ENCODE data around the gene TMEM207. TPM values are rescaled to one million over a fixed set of nuclear protein-coding genes. Genes with fewer than 3 reads are reported as not detected.

TMEM207 gene
- total and polyA plus RNA-seq, 2 of the 13 experiments (the other 11 are each of a cell fraction or from before 2014, with no cell fraction given): not detected

DNA sequence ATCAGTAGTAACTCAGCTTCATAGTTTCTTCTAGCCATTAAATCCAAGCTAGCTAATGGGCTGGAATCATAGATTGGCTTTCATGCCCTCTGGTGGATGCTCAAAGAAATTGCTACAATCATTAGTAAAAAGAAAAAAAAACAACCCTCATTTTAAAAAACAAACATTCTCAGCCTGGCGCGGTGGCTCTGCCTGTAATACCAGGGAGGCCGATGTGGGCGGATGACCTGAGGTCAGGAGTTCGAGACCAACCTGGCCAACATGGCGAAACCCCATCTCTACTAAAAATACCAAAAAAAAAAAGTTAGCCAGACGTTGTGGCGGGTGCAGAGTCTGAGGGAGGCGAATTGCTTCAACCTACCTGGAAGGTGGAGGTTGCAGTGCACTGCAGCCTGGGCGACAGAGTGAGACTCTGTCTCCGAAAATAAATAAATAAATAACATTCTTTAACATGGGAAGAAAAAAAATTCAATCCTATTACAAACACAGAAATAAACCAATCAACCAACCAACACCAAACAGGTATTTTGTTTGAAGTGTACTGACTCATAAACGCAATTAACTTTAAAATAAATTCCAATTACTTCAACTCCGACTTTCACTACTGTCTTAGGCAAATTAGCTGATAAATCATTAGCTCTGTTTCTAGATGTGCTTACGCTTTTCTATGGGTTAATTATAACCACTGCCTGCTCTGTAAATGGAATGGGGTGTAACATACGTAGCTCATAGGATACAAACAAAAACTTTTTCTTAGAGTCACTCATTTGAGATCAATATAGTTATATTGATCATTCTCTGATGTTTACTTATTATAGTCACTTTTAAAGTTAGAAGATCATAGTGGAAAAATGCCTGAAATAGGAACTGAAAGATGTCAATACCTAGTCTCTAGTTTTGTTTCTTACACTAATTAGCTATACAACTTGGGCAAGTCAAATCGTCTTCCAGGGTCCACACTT is 24.9 kb downstream of the TMEM207 start (continued):
- TF ChIP-seq, protein P1, sequence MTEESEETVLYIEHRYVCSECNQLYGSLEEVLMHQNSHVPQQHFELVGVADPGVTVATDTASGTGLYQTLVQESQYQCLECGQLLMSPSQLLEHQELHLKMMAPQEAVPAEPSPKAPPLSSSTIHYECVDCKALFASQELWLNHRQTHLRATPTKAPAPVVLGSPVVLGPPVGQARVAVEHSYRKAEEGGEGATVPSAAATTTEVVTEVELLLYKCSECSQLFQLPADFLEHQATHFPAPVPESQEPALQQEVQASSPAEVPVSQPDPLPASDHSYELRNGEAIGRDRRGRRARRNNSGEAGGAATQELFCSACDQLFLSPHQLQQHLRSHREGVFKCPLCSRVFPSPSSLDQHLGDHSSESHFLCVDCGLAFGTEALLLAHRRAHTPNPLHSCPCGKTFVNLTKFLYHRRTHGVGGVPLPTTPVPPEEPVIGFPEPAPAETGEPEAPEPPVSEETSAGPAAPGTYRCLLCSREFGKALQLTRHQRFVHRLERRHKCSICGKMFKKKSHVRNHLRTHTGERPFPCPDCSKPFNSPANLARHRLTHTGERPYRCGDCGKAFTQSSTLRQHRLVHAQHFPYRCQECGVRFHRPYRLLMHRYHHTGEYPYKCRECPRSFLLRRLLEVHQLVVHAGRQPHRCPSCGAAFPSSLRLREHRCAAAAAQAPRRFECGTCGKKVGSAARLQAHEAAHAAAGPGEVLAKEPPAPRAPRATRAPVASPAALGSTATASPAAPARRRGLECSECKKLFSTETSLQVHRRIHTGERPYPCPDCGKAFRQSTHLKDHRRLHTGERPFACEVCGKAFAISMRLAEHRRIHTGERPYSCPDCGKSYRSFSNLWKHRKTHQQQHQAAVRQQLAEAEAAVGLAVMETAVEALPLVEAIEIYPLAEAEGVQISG (CRISPR knock-in tag; IDR thresholded peaks at IDR 0.05): peak; percentile 28; the same call in 1 of the 2 replicates
- TF ChIP-seq, protein P2, sequence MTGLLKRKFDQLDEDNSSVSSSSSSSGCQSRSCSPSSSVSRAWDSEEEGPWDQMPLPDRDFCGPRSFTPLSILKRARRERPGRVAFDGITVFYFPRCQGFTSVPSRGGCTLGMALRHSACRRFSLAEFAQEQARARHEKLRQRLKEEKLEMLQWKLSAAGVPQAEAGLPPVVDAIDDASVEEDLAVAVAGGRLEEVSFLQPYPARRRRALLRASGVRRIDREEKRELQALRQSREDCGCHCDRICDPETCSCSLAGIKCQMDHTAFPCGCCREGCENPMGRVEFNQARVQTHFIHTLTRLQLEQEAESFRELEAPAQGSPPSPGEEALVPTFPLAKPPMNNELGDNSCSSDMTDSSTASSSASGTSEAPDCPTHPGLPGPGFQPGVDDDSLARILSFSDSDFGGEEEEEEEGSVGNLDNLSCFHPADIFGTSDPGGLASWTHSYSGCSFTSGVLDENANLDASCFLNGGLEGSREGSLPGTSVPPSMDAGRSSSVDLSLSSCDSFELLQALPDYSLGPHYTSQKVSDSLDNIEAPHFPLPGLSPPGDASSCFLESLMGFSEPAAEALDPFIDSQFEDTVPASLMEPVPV (CRISPR knock-in tag; IDR thresholded peaks at IDR 0.05): no peak
- no peak for TF ChIP-seq MTA1 (CRISPR knock-in tag; IDR thresholded peaks at IDR 0.05; ENCODE audit: borderline replicate concordance)
- peak; percentile 49; the same call in 1 of the 2 replicates for TF ChIP-seq RXRA (CRISPR knock-in tag; IDR thresholded peaks at IDR 0.05)
- TF ChIP-seq MAFG (CRISPR knock-in tag; IDR thresholded peaks at IDR 0.05): no peak
- TF ChIP-seq ISL2 (CRISPR knock-in tag; IDR thresholded peaks at IDR 0.05): 0 out of 2 replicates have a peak, but pooled peaks have one; percentile 23
- peak; percentile 33; the same call in 1 of the 2 replicates for TF ChIP-seq RXRB (CRISPR knock-in tag; IDR thresholded peaks at IDR 0.05; ENCODE audit: borderline replicate concordance)
- TF ChIP-seq, protein P3, sequence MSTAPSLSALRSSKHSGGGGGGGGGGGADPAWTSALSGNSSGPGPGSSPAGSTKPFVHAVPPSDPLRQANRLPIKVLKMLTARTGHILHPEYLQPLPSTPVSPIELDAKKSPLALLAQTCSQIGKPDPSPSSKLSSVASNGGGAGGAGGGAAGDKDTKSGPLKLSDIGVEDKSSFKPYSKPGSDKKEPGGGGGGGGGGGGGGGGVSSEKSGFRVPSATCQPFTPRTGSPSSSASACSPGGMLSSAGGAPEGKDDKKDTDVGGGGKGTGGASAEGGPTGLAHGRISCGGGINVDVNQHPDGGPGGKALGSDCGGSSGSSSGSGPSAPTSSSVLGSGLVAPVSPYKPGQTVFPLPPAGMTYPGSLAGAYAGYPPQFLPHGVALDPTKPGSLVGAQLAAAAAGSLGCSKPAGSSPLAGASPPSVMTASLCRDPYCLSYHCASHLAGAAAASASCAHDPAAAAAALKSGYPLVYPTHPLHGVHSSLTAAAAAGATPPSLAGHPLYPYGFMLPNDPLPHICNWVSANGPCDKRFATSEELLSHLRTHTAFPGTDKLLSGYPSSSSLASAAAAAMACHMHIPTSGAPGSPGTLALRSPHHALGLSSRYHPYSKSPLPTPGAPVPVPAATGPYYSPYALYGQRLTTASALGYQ (CRISPR knock-in tag; IDR thresholded peaks at IDR 0.05): no peak
- TF ChIP-seq NONO (IDR thresholded peaks at IDR 0.05): no peak
- TF ChIP-seq NONO (CRISPR knock-in tag; conservative IDR thresholded peaks at IDR 0.05): 0 out of 2 replicates have a peak, but pooled peaks have one; percentile 48
- TF ChIP-seq, protein P4, sequence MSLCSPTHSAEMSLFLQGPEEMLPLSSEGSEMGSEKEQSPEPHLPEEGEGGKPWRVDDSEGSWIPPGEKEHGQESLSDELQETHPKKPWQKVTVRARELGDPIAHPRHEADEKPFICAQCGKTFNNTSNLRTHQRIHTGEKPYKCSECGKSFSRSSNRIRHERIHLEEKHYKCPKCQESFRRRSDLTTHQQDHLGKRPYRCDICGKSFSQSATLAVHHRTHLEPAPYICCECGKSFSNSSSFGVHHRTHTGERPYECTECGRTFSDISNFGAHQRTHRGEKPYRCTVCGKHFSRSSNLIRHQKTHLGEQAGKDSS (CRISPR knock-in tag; IDR thresholded peaks at IDR 0.05; ENCODE audit: borderline replicate concordance, low read depth): no peak
- TF ChIP-seq SMARCC2 (IDR thresholded peaks at IDR 0.05): no peak
- 0 out of 2 replicates have a peak, but pooled peaks have one; percentile 30 for TF ChIP-seq ZNF350 (CRISPR knock-in tag; IDR thresholded peaks at IDR 0.05; ENCODE audit: borderline replicate concordance, low read depth)
- TF ChIP-seq POGZ (CRISPR knock-in tag; IDR thresholded peaks at IDR 0.05): peak; percentile 89
- TF ChIP-seq TBX2 (CRISPR knock-in tag; IDR thresholded peaks at IDR 0.05; ENCODE audit: borderline replicate concordance): peak; percentile 29; the same call in 1 of the 2 replicates
- TF ChIP-seq ZNF709 (CRISPR knock-in tag; IDR thresholded peaks at IDR 0.05): no peak
- no peak for TF ChIP-seq SYNCRIP (IDR thresholded peaks at IDR 0.05; ENCODE audit: insufficient read depth, low read depth, low read length)
- TF ChIP-seq, protein P5, sequence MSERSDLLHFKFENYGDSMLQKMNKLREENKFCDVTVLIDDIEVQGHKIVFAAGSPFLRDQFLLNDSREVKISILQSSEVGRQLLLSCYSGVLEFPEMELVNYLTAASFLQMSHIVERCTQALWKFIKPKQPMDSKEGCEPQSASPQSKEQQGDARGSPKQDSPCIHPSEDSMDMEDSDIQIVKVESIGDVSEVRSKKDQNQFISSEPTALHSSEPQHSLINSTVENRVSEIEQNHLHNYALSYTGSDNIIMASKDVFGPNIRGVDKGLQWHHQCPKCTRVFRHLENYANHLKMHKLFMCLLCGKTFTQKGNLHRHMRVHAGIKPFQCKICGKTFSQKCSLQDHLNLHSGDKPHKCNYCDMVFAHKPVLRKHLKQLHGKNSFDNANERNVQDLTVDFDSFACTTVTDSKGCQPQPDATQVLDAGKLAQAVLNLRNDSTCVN (CRISPR knock-in tag; IDR thresholded peaks at IDR 0.05; ENCODE audit: borderline replicate concordance): no peak
- TF ChIP-seq ZNF441 (CRISPR knock-in tag; IDR thresholded peaks at IDR 0.05; ENCODE audit: borderline replicate concordance): 0 out of 2 replicates have a peak, but pooled peaks have one; percentile 27
